Endothelial cell (in vitro differentiated cells): Measurements from ENCODE around the gene SLAMF1. TPM values are rescaled to one million over a fixed set of nuclear protein-coding genes. Genes with fewer than 3 reads are reported as not detected.
"Not testable (repeated sequence)": the region's sequence is repeated elsewhere in the genome, so short reads cannot be mapped to it uniquely, and the experiment has no call there.

ENCODE experiments used
- DNase-seq: peaks from one replicate; pipeline ENCODE4 v3.0.0; 2021; ENCODE audit warnings: low spot score
- H3K27ac Mint-ChIP-seq: one replicate; pipeline ENCODE4 v1.8.0; 2021; ENCODE audit warnings: mixed read lengths, inconsistent platforms; ENCODE audit not compliant: unreplicated experiment
- H3K27me3 Mint-ChIP-seq: one replicate; pipeline ENCODE4 v1.8.0; 2021; ENCODE audit warnings: mild to moderate bottlenecking, moderate library complexity, mixed read lengths, inconsistent platforms; ENCODE audit not compliant: unreplicated experiment
- H3K36me3 Mint-ChIP-seq: one replicate; pipeline ENCODE4 v1.8.0; 2021; ENCODE audit warnings: mild to moderate bottlenecking, low read depth, mixed read lengths, inconsistent platforms; ENCODE audit not compliant: unreplicated experiment
- H3K4me1 Mint-ChIP-seq: one replicate; pipeline ENCODE4 v1.8.0; 2021; ENCODE audit warnings: mild to moderate bottlenecking, mixed read lengths, inconsistent platforms; ENCODE audit not compliant: unreplicated experiment
- H3K4me3 Mint-ChIP-seq: one replicate; pipeline ENCODE4 v1.8.0; 2021; ENCODE audit warnings: mild to moderate bottlenecking, mixed read lengths, inconsistent platforms; ENCODE audit not compliant: unreplicated experiment
- H3K9me3 Mint-ChIP-seq: one replicate; pipeline ENCODE4 v1.8.0; 2021; ENCODE audit warnings: mixed read lengths, inconsistent platforms; ENCODE audit not compliant: unreplicated experiment
- CTCF ChIP-seq: fragments of 200-600 bp; sonication (generic); IDR thresholded peaks from one replicate; pipeline ENCODE4 v1.5.0; 2021; ENCODE audit warnings: antibody characterized with exemption; ENCODE audit not compliant: unreplicated experiment
- total RNA-seq: library from RNA; stranded (reverse); fragmentation: NEBNext Ultra II Directional; extraction: Animal tissue kit (Norgen Biotek cat#: 25700); gene quantifications from one replicate; pipeline ENCODE4 v1.2.1, GENCODE V29; 2021; ENCODE audit not compliant: unreplicated experiment

SLAMF1 gene
- total RNA-seq, 1 donor from 2014 or later: not detected

- TF ChIP-seq CTCF: no peak
- Mint-ChIP-seq H3K27ac (no peak overlapping the region), H3K4me1 (no peaks in the 10 kb centered on the region), H3K4me3 (no peak overlapping the region), H3K36me3 (no peaks in the 10 kb centered on the region), H3K9me3 (no peaks in the 10 kb centered on the region), H3K27me3 (no peaks in the 10 kb centered on the region)
- no peak for DNase-seq
Measured at GRCh38 chr1:160560806-160561205, 86.0 kb downstream of the SLAMF1 start.

- no peaks in the 10 kb centered on the region for H3K9me3 Mint-ChIP-seq
- no peak overlapping the region for H3K27ac Mint-ChIP-seq
- H3K36me3 Mint-ChIP-seq: no peaks in the 10 kb centered on the region
- DNase-seq: no peak
- no peaks in the 10 kb centered on the region for H3K27me3 Mint-ChIP-seq
- TF ChIP-seq CTCF: no peak
- H3K4me3 Mint-ChIP-seq: no peak overlapping the region
- no peaks in the 10 kb centered on the region for H3K4me1 Mint-ChIP-seq
Measured at GRCh38 chr1:160560045-160560705, 86.7 kb downstream of the SLAMF1 start.

- H3K27me3 Mint-ChIP-seq, H3K9me3 Mint-ChIP-seq, H3K4me1 Mint-ChIP-seq, H3K4me3 Mint-ChIP-seq, H3K36me3 Mint-ChIP-seq, DNase-seq, H3K27ac Mint-ChIP-seq: not testable (repeated sequence)
Measured at GRCh38 chr1:160559437-160559836, 87.4 kb downstream of the SLAMF1 start.

GRCh38 chr1:160558660-160559380 lies 88.0 kb downstream of the SLAMF1 start:
- H3K4me1 Mint-ChIP-seq: no peaks in the 10 kb centered on the region
- no peak overlapping the region for H3K4me3 Mint-ChIP-seq
- no peaks in the 10 kb centered on the region for H3K27me3 Mint-ChIP-seq
- H3K36me3 Mint-ChIP-seq: no peaks in the 10 kb centered on the region
- H3K9me3 Mint-ChIP-seq: no peaks in the 10 kb centered on the region
- DNase-seq: no peak
- no peak for TF ChIP-seq CTCF
- no peak overlapping the region for H3K27ac Mint-ChIP-seq

Other genes with a start within 250 kb of the SLAMF1 start
- 79.8 TPM for gene VANGL2, start 246.5 kb downstream of the SLAMF1 start, total RNA-seq
- gene SLAMF6, start 123.8 kb downstream of the SLAMF1 start, total RNA-seq: not detected
- gene CD84, start 67.5 kb downstream of the SLAMF1 start, total RNA-seq: not detected
- gene CD48, start 64.8 kb upstream of the SLAMF1 start, total RNA-seq: not detected
- 0.56 TPM for gene SLAMF7, start 92.2 kb upstream of the SLAMF1 start, total RNA-seq
- not detected for gene LY9, start 149.1 kb upstream of the SLAMF1 start, total RNA-seq
- 0.31 TPM for gene CD244, start 215.8 kb upstream of the SLAMF1 start, total RNA-seq
- gene ITLN1, start 238.1 kb upstream of the SLAMF1 start, total RNA-seq: not detected